Upper lobe of right lung (tissue), 1 donor: ENCODE measurements around the gene KRT36. TPM values are rescaled to one million over a fixed set of nuclear protein-coding genes. Genes with fewer than 3 reads are reported as not detected.

Source experiments
- ATAC-seq: fragments of 200-7000 bp; cut with Tn5 transposase; one replicate; pipeline ENCODE4 v1.9.1; 2020; ENCODE audit warnings: mild to moderate bottlenecking, moderate library complexity
- DNase-seq: peaks from one replicate; pipeline ENCODE4 v3.0.0-alpha.2; 2020
- H3K27ac ChIP-seq: fragments of 200-600 bp; one replicate; pipeline ENCODE4 v1.8.0; 2022
- H3K27me3 ChIP-seq: fragments of 200-600 bp; one replicate; pipeline ENCODE4 v1.8.0; 2022; ENCODE audit warnings: mild to moderate bottlenecking
- H3K36me3 ChIP-seq: fragments of 200-600 bp; one replicate; pipeline ENCODE4 v1.8.0; 2022
- H3K4me1 ChIP-seq: fragments of 200-600 bp; one replicate; pipeline ENCODE4 v1.8.0; 2022
- H3K4me3 ChIP-seq: fragments of 200-600 bp; one replicate; pipeline ENCODE4 v1.8.0; 2022; ENCODE audit warnings: mild to moderate bottlenecking
- H3K9me3 ChIP-seq: fragments of 200-600 bp; one replicate; pipeline ENCODE4 v1.8.0; 2022
- intact Hi-C: fragments of 100-400 bp; cut with DNase I; formaldehyde crosslinking; loops from one replicate; pipeline ENCODE4 v1.11.0; 2022
- total RNA-seq: library from RNA; stranded (reverse); fragmentation: NEBNext Ultra II Directional; extraction: Animal tissue kit (Norgen Biotek cat#: 25700); gene quantifications from one replicate; pipeline ENCODE4 v1.2.1, GENCODE V29; 2021
- TF ChIP-seq, protein P1 (sequence below): fragments of 200-600 bp; IDR thresholded peaks from one replicate; pipeline ENCODE4 v1.8.0; 2022; ENCODE audit warnings: antibody characterized with exemption
- donor health status: DM: no; HTN: yes; CAD: no; lungs with severe emphysema.

The KRT36 gene
- total RNA-seq, 1 donor from 2014 or later, result not detected

DNA sequence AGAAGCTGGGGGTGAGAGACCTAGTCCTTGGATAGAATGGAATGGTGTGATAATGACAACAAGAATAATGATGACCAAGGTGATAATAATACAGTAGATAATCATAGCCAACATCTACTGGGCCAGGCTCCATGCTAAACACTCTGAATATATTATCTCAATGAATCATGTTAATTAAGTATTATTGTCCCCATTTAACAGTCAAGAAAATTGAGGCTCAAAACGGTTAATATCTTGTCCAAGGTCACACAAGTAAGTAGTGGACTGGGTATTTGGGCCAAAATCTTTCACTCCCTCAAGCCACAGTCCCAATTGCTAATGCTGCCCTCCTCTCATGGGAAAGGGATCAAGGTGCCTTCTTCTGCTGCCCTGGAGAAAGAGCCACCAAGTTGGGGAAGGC, 42.3 kb upstream of the KRT36 start:
- intact Hi-C loops, result no loop called here
- DNase-seq (no peak), ATAC-seq (no peak)
- TF ChIP-seq, protein P1, sequence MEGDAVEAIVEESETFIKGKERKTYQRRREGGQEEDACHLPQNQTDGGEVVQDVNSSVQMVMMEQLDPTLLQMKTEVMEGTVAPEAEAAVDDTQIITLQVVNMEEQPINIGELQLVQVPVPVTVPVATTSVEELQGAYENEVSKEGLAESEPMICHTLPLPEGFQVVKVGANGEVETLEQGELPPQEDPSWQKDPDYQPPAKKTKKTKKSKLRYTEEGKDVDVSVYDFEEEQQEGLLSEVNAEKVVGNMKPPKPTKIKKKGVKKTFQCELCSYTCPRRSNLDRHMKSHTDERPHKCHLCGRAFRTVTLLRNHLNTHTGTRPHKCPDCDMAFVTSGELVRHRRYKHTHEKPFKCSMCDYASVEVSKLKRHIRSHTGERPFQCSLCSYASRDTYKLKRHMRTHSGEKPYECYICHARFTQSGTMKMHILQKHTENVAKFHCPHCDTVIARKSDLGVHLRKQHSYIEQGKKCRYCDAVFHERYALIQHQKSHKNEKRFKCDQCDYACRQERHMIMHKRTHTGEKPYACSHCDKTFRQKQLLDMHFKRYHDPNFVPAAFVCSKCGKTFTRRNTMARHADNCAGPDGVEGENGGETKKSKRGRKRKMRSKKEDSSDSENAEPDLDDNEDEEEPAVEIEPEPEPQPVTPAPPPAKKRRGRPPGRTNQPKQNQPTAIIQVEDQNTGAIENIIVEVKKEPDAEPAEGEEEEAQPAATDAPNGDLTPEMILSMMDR, result no peak
- Histone ChIP-seq H3K9me3 (no peaks in the 10 kb centered on the region), H3K36me3 (no peaks in the 10 kb centered on the region), H3K4me3 (no peak overlapping the region), H3K27me3 (peaks cover 34% of the 10 kb centered on the region), H3K27ac (no peak overlapping the region), H3K4me1 (peaks cover 4% of the 10 kb centered on the region)

DNA sequence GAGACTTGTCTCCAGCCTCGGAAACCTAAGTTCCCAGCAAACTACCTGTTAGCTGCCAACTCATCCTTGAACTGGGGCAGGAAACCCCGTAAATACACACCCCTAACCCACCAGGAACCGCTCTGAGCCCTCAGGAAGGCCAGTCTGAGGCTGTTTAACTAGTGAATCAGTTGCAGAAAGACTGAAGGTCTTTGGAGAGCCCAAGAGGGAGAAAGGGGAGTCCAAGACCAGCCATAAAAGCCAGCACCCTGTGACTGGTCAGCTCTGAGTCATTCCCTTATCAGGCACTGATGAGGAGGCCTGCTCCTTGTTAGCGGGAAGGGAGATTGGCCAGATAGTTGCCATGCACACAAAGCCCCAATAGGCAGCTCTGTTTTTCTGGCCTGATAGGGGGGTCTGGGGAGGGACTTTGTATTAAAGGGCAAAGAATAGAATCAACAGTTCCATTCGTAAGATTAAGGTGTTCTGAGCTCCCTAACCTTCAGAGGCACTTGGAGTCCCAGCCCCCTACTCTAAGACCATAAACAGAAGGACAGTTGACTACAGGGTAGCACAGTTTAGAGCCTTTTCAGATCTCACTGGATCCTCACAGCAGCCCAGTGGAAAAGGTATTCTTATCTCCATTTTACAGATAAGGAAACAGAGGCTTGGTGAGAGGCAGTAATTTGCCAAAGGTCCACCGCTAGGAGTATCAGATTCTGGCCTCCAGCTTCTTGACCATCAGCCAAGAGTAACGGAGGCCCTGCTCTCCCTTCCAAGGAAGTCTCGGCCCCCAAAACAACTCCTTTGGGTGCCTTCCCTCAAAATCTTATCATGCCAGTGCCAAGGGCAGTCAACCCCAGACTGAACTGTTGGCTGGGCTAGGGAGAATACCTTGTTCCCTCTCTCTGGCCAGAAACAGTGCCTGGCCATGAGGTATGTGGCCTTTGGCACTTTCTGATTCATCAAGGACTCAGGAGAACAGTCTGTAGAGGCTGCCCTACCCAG, 40.6 kb upstream of the KRT36 start:
- Histone ChIP-seq H3K27ac (peak overlapping the region; percentile 68), H3K4me3 (no peak overlapping the region), H3K27me3 (peaks cover 39% of the 10 kb centered on the region), H3K4me1 (peaks cover 4% of the 10 kb centered on the region), H3K36me3 (no peaks in the 10 kb centered on the region), H3K9me3 (no peaks in the 10 kb centered on the region)
- intact Hi-C loops, result no loop called here
- DNase-seq (no peak), ATAC-seq (peak; percentile 39)
- TF ChIP-seq, protein P1, result no peak

DNA sequence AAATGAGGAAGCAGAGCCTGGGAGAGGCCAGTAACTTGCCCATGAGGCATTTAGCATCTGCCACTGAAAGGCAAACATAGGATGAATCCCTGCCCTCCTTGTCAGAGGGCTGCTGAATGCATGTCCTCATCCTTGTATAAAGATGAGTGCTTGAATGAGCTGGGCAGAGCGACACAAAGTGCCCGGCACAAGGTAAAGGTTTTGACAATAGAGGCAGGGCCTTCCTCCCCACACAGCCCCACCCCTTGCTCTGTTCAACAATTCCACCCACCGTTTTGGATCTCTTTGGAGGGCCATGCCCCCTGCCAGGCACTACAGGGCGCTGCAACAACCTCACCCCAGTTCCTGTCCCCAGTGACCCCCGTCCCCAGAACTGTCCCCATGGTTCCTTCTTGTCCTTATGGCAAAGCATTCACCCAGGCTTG, 39.8 kb upstream of the KRT36 start:
- peaks cover 4% of the 10 kb centered on the region for H3K4me1 ChIP-seq
- DNase-seq (no peak), ATAC-seq (no peak)
- TF ChIP-seq, protein P1, result no peak
- no peak overlapping the region for H3K4me3 ChIP-seq
- H3K27ac ChIP-seq, result peak overlapping the region; percentile 68
- H3K27me3 ChIP-seq, result peaks cover 39% of the 10 kb centered on the region
- no peaks in the 10 kb centered on the region for H3K9me3 ChIP-seq
- no peaks in the 10 kb centered on the region for H3K36me3 ChIP-seq
- intact Hi-C loops, result no loop called here

DNA sequence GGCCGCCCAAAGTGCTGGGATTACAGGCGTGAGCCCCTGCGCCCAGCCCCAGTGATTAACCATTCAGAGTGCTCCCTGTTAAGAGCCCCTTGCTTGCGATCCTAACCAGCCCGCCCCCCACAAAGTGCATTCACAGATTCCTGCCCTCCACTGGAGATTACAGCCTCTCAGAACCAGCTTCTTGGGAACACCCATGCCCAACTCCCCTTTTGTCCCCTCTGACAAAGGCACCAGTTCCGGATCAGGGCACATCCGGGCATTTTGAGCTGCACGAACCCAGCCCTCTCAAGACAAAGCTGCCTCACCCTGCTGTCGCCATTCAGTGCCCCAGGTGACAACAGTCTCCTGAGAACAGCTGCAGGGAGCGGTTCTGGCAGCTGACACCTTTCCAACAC, 39.2 kb upstream of the KRT36 start:
- TF ChIP-seq, protein P1, result no peak
- DNase-seq (no peak), ATAC-seq (no peak)
- Histone ChIP-seq H3K9me3 (no peaks in the 10 kb centered on the region), H3K4me3 (no peak overlapping the region), H3K36me3 (no peaks in the 10 kb centered on the region), H3K27me3 (peaks cover 39% of the 10 kb centered on the region), H3K27ac (peak overlapping the region; percentile 56), H3K4me1 (peaks cover 4% of the 10 kb centered on the region)
- intact Hi-C loops, result no loop called here

DNA sequence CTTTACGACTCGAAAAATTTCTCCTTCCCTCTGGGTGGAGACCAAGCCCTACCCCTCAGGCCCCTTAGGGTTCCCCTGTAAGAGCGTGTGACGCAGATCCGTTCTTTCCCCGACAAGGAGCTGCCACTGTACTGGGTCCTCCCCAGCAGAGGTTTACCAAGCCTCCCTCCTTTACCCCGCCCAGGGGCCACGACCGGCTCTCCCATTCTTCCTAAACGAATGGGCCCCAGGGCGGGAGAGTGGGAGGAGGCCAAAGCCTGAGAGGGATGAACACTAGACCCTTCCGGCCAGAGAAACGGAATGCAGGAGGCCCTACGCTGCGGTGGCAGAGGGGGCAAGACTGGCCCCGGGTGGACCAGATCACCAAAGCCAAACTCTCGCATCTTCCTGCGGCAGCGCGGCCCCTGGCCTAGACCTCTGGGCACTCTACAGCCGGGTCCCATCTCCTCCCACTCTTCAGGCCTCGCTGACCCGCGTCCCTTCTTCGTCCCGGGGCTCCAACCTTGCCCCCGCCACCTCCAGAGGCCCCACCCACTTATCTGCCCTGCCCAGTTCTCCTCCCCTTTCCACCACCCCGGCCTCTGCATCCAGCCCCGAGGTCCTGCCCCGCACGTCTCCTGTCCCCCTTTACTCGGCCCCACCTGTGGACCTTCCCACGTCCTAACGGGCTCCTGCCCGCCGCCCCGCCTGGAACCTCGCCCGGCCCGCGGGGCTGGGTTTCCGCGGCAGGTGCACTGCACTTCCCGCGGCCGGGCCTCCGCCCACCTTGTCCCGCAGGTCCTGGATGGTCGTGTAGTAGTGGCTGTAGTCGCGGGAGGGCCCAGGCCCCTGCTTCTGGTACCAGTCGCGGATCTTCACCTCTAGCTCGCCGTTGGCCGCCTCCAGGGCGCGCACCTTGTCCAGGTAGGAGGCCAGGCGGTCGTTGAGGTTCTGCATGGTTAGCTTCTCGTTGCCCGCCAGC, 37.6 kb upstream of the KRT36 start:
- H3K4me1 ChIP-seq, result peaks cover 4% of the 10 kb centered on the region
- TF ChIP-seq, protein P1, result no peak
- H3K36me3 ChIP-seq, result no peaks in the 10 kb centered on the region
- ATAC-seq (peak; percentile 68), DNase-seq (peak; percentile 85)
- H3K9me3 ChIP-seq, result no peaks in the 10 kb centered on the region
- peak overlapping the region; percentile 54 for H3K4me3 ChIP-seq
- peaks cover 39% of the 10 kb centered on the region for H3K27me3 ChIP-seq
- intact Hi-C loops, result no loop called here
- H3K27ac ChIP-seq, result peak overlapping the region; percentile 87
